HEK293 (cell line): ENCODE data around the gene TUNAR.

Source experiments
- CTCF ChIA-PET: fragments of 350-600 bp; formaldehyde crosslinking; extraction: SDS; loops from one replicate; lab custom pipeline; 2021; ENCODE audit warnings: antibody characterized with exemption; lab: Yijun Ruan, JAX
- POLR2A ChIA-PET: fragments of 300-600 bp; formaldehyde crosslinking; extraction: SDS; loops from one replicate; lab custom pipeline; 2020; ENCODE audit warnings: antibody characterized with exemption, inconsistent platforms; lab: Yijun Ruan, JAX
- H3K27ac ChIP-seq: fragments of 200-500 bp; sonication (Bioruptor generic); 2 replicates; pipeline ENCODE4 v1.5.1; 2014; ENCODE audit warnings: low read depth, low read length, control low read depth, inconsistent platforms; ENCODE audit errors: extremely low read depth
- H3K36me3 ChIP-seq, 2 experiments: fragments of 200-500 bp in 1 of 2; sonication (Bioruptor generic) in 1 of 2; 1 replicate in 1 of 2; 2 replicates in 1 of 2; pipeline ENCODE4 v1.5.1; 2014 to 2017; ENCODE audit warnings: inconsistent platforms in 2 of 2, low read length in 2 of 2; ENCODE audit not compliant: control insufficient read depth in 2 of 2, insufficient read depth in 1 of 2
- H3K4me1 ChIP-seq: fragments of 200-500 bp; sonication (Bioruptor generic); 2 replicates; pipeline ENCODE4 v1.5.1; 2014; ENCODE audit warnings: mild to moderate bottlenecking, low read length, inconsistent platforms; ENCODE audit not compliant: control insufficient read depth, insufficient read depth
- H3K4me3 ChIP-seq: 2 replicates; pipeline ENCODE4 v1.5.1; 2011; ENCODE audit warnings: low read depth, mild to moderate bottlenecking, control low read depth, low read length, moderate library complexity
- H3K9me3 ChIP-seq: fragments of 200-500 bp; sonication (Bioruptor generic); 2 replicates; pipeline ENCODE4 v1.5.1; 2014; ENCODE audit warnings: low read depth, low read length, inconsistent platforms; ENCODE audit not compliant: control insufficient read depth, insufficient read depth
- ATF2 ChIP-seq: fragments of 450-650 bp; formaldehyde crosslinking; IDR thresholded peaks from 2 replicates; pipeline ENCODE4 v1.5.1; 2016; ENCODE audit warnings: missing biosample characterization, missing genetic modification characterization, low read depth
- REST ChIP-seq: fragments of 450-650 bp; formaldehyde crosslinking; IDR thresholded peaks from 2 replicates; pipeline ENCODE4 v1.5.1; 2016; ENCODE audit warnings: missing biosample characterization, missing genetic modification characterization
- ZBTB21 ChIP-seq: fragments of 450-650 bp; formaldehyde crosslinking; IDR thresholded peaks from 2 replicates; pipeline ENCODE4 v1.5.1; 2017; ENCODE audit warnings: missing biosample characterization, missing genetic modification characterization
- ZNF621 ChIP-seq: fragments of 450-650 bp; formaldehyde crosslinking; IDR thresholded peaks from 2 replicates; pipeline ENCODE4 v1.5.1; 2017; ENCODE audit warnings: missing biosample characterization, missing genetic modification characterization
- ZNF624 ChIP-seq: fragments of 450-650 bp; formaldehyde crosslinking; IDR thresholded peaks from 2 replicates; pipeline ENCODE4 v1.5.1; 2017; ENCODE audit warnings: missing biosample characterization, missing genetic modification characterization
- ZNF626 ChIP-seq: fragments of 450-650 bp; sonication (Bioruptor Pico); formaldehyde crosslinking; IDR thresholded peaks from 2 replicates; pipeline ENCODE4 v1.5.1; 2018; ENCODE audit warnings: missing biosample characterization, missing genetic modification characterization, inconsistent platforms
- ZNF629 ChIP-seq: fragments of 450-650 bp; formaldehyde crosslinking; IDR thresholded peaks from 2 replicates; pipeline ENCODE4 v1.5.1; 2017; ENCODE audit warnings: missing biosample characterization, missing genetic modification characterization
- ZNF670 ChIP-seq: fragments of 450-650 bp; formaldehyde crosslinking; IDR thresholded peaks from 2 replicates; pipeline ENCODE4 v1.5.1; 2016; ENCODE audit warnings: missing biosample characterization, missing genetic modification characterization, low read depth
- ZNF791 ChIP-seq: fragments of 450-650 bp; formaldehyde crosslinking; IDR thresholded peaks from 2 replicates; pipeline ENCODE4 v1.5.1; 2016; ENCODE audit warnings: missing biosample characterization, missing genetic modification characterization
- TF ChIP-seq, protein P1 (sequence below): fragments of 450-650 bp; IDR thresholded peaks from 2 replicates; pipeline ENCODE4 v1.5.1; 2018; ENCODE audit warnings: missing biosample characterization, missing genetic modification characterization
- TF ChIP-seq, protein P2 (sequence below): fragments of 450-650 bp; formaldehyde crosslinking; IDR thresholded peaks from 2 replicates; pipeline ENCODE4 v1.5.1; 2016; ENCODE audit warnings: missing biosample characterization, missing genetic modification characterization

TUNAR gene

DNA sequence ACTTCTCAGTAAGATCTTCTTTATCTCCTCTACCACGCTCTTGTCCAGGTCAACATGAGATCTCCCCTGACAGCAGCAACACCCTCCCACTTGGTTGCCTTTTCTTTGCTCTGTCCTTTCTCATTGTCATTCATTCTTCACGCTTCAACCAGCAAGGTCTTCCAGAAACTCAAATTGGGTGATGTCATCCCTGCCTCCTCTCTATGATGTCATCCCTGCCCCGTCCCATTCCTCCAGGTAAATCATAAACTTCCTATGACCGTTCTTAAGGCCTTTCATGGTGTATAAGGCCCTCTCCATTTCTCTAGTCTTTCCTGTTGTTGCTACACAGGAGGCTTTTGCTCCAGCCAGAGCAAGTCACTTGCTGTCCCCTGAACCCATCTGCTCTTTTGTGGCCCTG, 17.7 kb upstream of the TUNAR start:
- TF ChIP-seq ZNF670 (tag by site-specific recombination): no peak
- no peak for TF ChIP-seq ZNF626 (tag by site-specific recombination)
- peak; percentile 65; the same call in 1 of the 2 replicates for TF ChIP-seq ZBTB21 (tag by site-specific recombination)
- TF ChIP-seq ZNF629 (tag by site-specific recombination): peak; percentile 76; the same call in 1 of the 2 replicates
- TF ChIP-seq ATF2 (tag by site-specific recombination): peak; percentile 90
- TF ChIP-seq, all 188 proteins: peak for 3
- Histone ChIP-seq H3K4me1 (no peaks in the 10 kb centered on the region), H3K27ac (no peak overlapping the region), H3K4me3 (no peak overlapping the region), H3K9me3 (no peaks in the 10 kb centered on the region), H3K36me3 (no peaks in the 10 kb centered on the region)
- ChIA-PET CTCF (no interaction called here), POLR2A (no interaction called here)

GRCh38 chr14:95862243-95862642, 14.4 kb upstream of the TUNAR start:
- POLR2A ChIA-PET: no interaction called here

More at GRCh38 chr14:95862243-95862642, 14.4 kb upstream of the TUNAR start:
- TF ChIP-seq ZNF791 (tag by site-specific recombination) (no peak), ZNF624 (tag by site-specific recombination) (no peak), ZNF621 (tag by site-specific recombination) (no peak), REST (tag by site-specific recombination) (peak; percentile 97)
- TF ChIP-seq, protein P1, sequence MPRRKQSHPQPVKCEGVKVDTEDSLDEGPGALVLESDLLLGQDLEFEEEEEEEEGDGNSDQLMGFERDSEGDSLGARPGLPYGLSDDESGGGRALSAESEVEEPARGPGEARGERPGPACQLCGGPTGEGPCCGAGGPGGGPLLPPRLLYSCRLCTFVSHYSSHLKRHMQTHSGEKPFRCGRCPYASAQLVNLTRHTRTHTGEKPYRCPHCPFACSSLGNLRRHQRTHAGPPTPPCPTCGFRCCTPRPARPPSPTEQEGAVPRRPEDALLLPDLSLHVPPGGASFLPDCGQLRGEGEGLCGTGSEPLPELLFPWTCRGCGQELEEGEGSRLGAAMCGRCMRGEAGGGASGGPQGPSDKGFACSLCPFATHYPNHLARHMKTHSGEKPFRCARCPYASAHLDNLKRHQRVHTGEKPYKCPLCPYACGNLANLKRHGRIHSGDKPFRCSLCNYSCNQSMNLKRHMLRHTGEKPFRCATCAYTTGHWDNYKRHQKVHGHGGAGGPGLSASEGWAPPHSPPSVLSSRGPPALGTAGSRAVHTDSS (tag by site-specific recombination): no peak
- TF ChIP-seq, protein P2, sequence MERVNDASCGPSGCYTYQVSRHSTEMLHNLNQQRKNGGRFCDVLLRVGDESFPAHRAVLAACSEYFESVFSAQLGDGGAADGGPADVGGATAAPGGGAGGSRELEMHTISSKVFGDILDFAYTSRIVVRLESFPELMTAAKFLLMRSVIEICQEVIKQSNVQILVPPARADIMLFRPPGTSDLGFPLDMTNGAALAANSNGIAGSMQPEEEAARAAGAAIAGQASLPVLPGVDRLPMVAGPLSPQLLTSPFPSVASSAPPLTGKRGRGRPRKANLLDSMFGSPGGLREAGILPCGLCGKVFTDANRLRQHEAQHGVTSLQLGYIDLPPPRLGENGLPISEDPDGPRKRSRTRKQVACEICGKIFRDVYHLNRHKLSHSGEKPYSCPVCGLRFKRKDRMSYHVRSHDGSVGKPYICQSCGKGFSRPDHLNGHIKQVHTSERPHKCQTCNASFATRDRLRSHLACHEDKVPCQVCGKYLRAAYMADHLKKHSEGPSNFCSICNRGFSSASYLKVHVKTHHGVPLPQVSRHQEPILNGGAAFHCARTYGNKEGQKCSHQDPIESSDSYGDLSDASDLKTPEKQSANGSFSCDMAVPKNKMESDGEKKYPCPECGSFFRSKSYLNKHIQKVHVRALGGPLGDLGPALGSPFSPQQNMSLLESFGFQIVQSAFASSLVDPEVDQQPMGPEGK (tag by site-specific recombination): no peak
- Histone ChIP-seq H3K4me1 (no peaks in the 10 kb centered on the region), H3K4me3 (no peak overlapping the region), H3K27ac (no peak overlapping the region), H3K36me3 (no peaks in the 10 kb centered on the region), H3K9me3 (no peaks in the 10 kb centered on the region)
- CTCF ChIA-PET: no interaction called here
